HepG2 (cell line): ENCODE measurements around the gene HTRA2. TPM values are rescaled to one million over a fixed set of nuclear protein-coding genes. Genes with fewer than 3 reads are reported as not detected.

Experiments
- ARID2 ChIP-seq: sonication (generic); formaldehyde crosslinking; IDR thresholded peaks from 2 replicates; pipeline ENCODE4 v1.8.1; 2022; ENCODE audit warnings: mild to moderate bottlenecking, missing genetic modification reagents, borderline replicate concordance
- CBX5 ChIP-seq: sonication (generic); formaldehyde crosslinking; IDR thresholded peaks from 2 replicates; pipeline ENCODE4 v1.4.0; 2020; ENCODE audit warnings: missing genetic modification reagents, borderline replicate concordance
- ESRRA ChIP-seq: sonication (generic); formaldehyde crosslinking; IDR thresholded peaks from 2 replicates; pipeline ENCODE4 v1.5.1; 2020; ENCODE audit warnings: mild to moderate bottlenecking, low read depth, missing genetic modification reagents
- ETV6 ChIP-seq: sonication (generic); formaldehyde crosslinking; conservative IDR thresholded peaks from 2 replicates; pipeline ENCODE4 v1.4.0; 2020; ENCODE audit warnings: missing genetic modification reagents
- FOSL1 ChIP-seq: sonication (generic); formaldehyde crosslinking; IDR thresholded peaks from 2 replicates; pipeline ENCODE4 v1.9.0; 2021; ENCODE audit warnings: missing genetic modification reagents, borderline replicate concordance
- GABPB1 ChIP-seq: IDR thresholded peaks from 2 replicates; pipeline ENCODE4 v1.6.1; 2016; ENCODE audit warnings: mild to moderate bottlenecking, missing genetic modification reagents, moderate library complexity, missing compliant biosample characterization
- GLMP ChIP-seq: sonication (generic); formaldehyde crosslinking; IDR thresholded peaks from 2 replicates; pipeline ENCODE4 v1.9.0; 2021; ENCODE audit warnings: missing genetic modification reagents, mild to moderate bottlenecking, borderline replicate concordance
- HNRNPLL ChIP-seq: fragments of 200-400 bp; formaldehyde crosslinking; IDR thresholded peaks from 2 replicates; pipeline ENCODE4 v1.6.1; 2017; ENCODE audit warnings: mild to moderate bottlenecking, low read depth, low read length; ENCODE audit not compliant: poor library complexity, severe bottlenecking
- HOXA3 ChIP-seq: sonication (generic); formaldehyde crosslinking; IDR thresholded peaks from 2 replicates; pipeline ENCODE4 v1.5.0; 2020; ENCODE audit warnings: missing genetic modification reagents
- IRX3 ChIP-seq: sonication (generic); formaldehyde crosslinking; IDR thresholded peaks from 2 replicates; pipeline ENCODE4 v1.8.1; 2023; ENCODE audit warnings: mild to moderate bottlenecking, low read depth, missing genetic modification reagents, borderline replicate concordance
- ISX ChIP-seq: sonication (generic); formaldehyde crosslinking; conservative IDR thresholded peaks from 2 replicates; pipeline ENCODE4 v1.5.0; 2020; ENCODE audit warnings: missing genetic modification reagents
- LCORL ChIP-seq, 2 experiments: fragments of 450-650 bp in 1 of 2; sonication (generic) in 1 of 2; formaldehyde crosslinking in 1 of 2; IDR thresholded peaks; 2 replicates each; pipeline versions ENCODE4 v1.5.0 to v1.6.1; 2017 to 2020; ENCODE audit warnings: antibody characterized with exemption in 1 of 2, missing genetic modification reagents in 1 of 2
- PBX2 ChIP-seq: IDR thresholded peaks from 2 replicates; pipeline ENCODE4 v1.6.1; 2016; ENCODE audit warnings: control low read depth
- PHF21A ChIP-seq: sonication (generic); formaldehyde crosslinking; IDR thresholded peaks from 2 replicates; pipeline ENCODE4 v1.5.0; 2020; ENCODE audit warnings: mild to moderate bottlenecking, missing genetic modification reagents
- POLR2A ChIP-seq, 2 experiments: IDR thresholded peaks; 2 replicates each; pipeline ENCODE4 v1.6.1; 2011; ENCODE audit warnings: low read depth in 2 of 2, low read length in 2 of 2, mild to moderate bottlenecking in 1 of 2, moderate library complexity in 1 of 2; ENCODE audit not compliant: insufficient read depth in 1 of 2
- SP2 ChIP-seq: sonication (generic); formaldehyde crosslinking; IDR thresholded peaks from 2 replicates; pipeline ENCODE4 v1.5.1; 2020; ENCODE audit warnings: mild to moderate bottlenecking, missing genetic modification reagents
- UBTF ChIP-seq: sonication (generic); formaldehyde crosslinking; IDR thresholded peaks from 2 replicates; pipeline ENCODE4 v1.4.0; 2020; ENCODE audit warnings: mild to moderate bottlenecking, missing genetic modification reagents
- ZFP82 ChIP-seq: sonication (generic); formaldehyde crosslinking; IDR thresholded peaks from 2 replicates; pipeline ENCODE4 v1.5.1; 2020; ENCODE audit warnings: mild to moderate bottlenecking, missing genetic modification reagents, borderline replicate concordance
- ZNF160 ChIP-seq: sonication (generic); formaldehyde crosslinking; IDR thresholded peaks from 2 replicates; pipeline ENCODE4 v1.8.0; 2022; ENCODE audit warnings: mild to moderate bottlenecking, inconsistent platforms, missing genetic modification reagents
- ZNF264 ChIP-seq: sonication (generic); formaldehyde crosslinking; IDR thresholded peaks from 2 replicates; pipeline ENCODE4 v1.4.0; 2020; ENCODE audit warnings: missing genetic modification reagents
- ZNF335 ChIP-seq: sonication (generic); formaldehyde crosslinking; IDR thresholded peaks from 2 replicates; pipeline ENCODE4 v1.4.0; 2020; ENCODE audit warnings: missing genetic modification reagents
- ZNF589 ChIP-seq: sonication (generic); formaldehyde crosslinking; conservative IDR thresholded peaks from 2 replicates; pipeline ENCODE4 v1.8.0; 2022; ENCODE audit warnings: mild to moderate bottlenecking, moderate library complexity, missing genetic modification reagents
- ZNF660 ChIP-seq: sonication (generic); formaldehyde crosslinking; IDR thresholded peaks from 2 replicates; pipeline ENCODE4 v1.5.1; 2020; ENCODE audit warnings: mild to moderate bottlenecking, low read depth, missing genetic modification reagents, borderline replicate concordance
- ZNF788 ChIP-seq: sonication (generic); formaldehyde crosslinking; IDR thresholded peaks from 2 replicates; pipeline ENCODE4 v1.5.0; 2020; ENCODE audit warnings: mild to moderate bottlenecking, missing genetic modification reagents, borderline replicate concordance
- polyA plus RNA-seq, 8 experiments: library from polyadenylated mRNA; depleted of rRNA in 3 of 8; stranded (reverse) in 7 of 8; unstranded in 1 of 8; fragments of >200 nt; fragmentation: Illumina TruSeq in 4 of 8; extraction: Trizol in 4 of 8; gene quantifications; 2 replicates each; pipeline versions ENCODE4 v1.2.1 to v1.2.3, GENCODE V29; 2011 to 2016; ENCODE audit warnings: low read depth in 4 of 8, missing spikeins in 1 of 8, mixed read lengths in 1 of 8; ENCODE audit not compliant: insufficient read depth in 1 of 8
- total RNA-seq, 5 experiments: library from RNA; depleted of rRNA; stranded (reverse); fragments of >200 nt; fragmentation: Illumina TruSeq; extraction: Trizol; gene quantifications; 2 replicates each; pipeline ENCODE4 v1.2.3, GENCODE V29; 2016; ENCODE audit warnings: low read depth in 1 of 5

The HTRA2 gene
- total and polyA plus RNA-seq, 2 of the 13 experiments (the other 11 are each of a cell fraction or from before 2014, with no cell fraction given), result 47.7 to 50.3 TPM

- 0 out of 2 replicates have a peak, but pooled peaks have one; percentile 83 for TF ChIP-seq CBX5 (CRISPR knock-in tag)
- no peak for TF ChIP-seq FOSL1 (CRISPR knock-in tag)
- TF ChIP-seq GABPB1 (CRISPR knock-in tag), result peak; percentile 97
- peak; percentile 82 to 89 for TF ChIP-seq POLR2A (IDR thresholded peaks at IDR 0.05; ENCODE audit: insufficient read depth in 1 of 2, low read depth in 2 of 2, low read length in 2 of 2)
- no peak for TF ChIP-seq ISX (CRISPR knock-in tag)
- peak; percentile 96 for TF ChIP-seq HOXA3 (CRISPR knock-in tag)
- peak; percentile 39 for TF ChIP-seq ESRRA (CRISPR knock-in tag)
- peak; percentile 84 for TF ChIP-seq ZNF264
- TF ChIP-seq ZNF788 (CRISPR knock-in tag), result peak; percentile 90; the same call in 1 of the 2 replicates
- TF ChIP-seq ZFP82, result peak; percentile 86
- TF ChIP-seq SP2 (CRISPR knock-in tag), result peak; percentile 67; the same call in 1 of the 2 replicates
- peak; percentile 88 for TF ChIP-seq PHF21A (CRISPR knock-in tag)
- peak; percentile 71; the same call in 1 of the 2 replicates for TF ChIP-seq ARID2
- no peak for TF ChIP-seq IRX3 (CRISPR knock-in tag)
- TF ChIP-seq ZNF160 (CRISPR knock-in tag), result peak; percentile 18; the same call in 1 of the 2 replicates
- TF ChIP-seq ETV6 (CRISPR knock-in tag), result peak; percentile 93; the same call in 1 of the 2 replicates
- peak; percentile 97 for TF ChIP-seq ZNF335 (CRISPR knock-in tag)
- TF ChIP-seq LCORL (IDR thresholded peaks at IDR 0.05), result 0 out of 2 replicates have a peak, but pooled peaks have one; percentile 4
- TF ChIP-seq LCORL (CRISPR knock-in tag; IDR thresholded peaks at IDR 0.05), result peak; percentile 79
- TF ChIP-seq UBTF (CRISPR knock-in tag), result peak; percentile 81; the same call in 1 of the 2 replicates
- no peak for TF ChIP-seq GLMP (CRISPR knock-in tag)
- TF ChIP-seq HNRNPLL, result peak; percentile 81
- TF ChIP-seq PBX2 (CRISPR knock-in tag), result no peak
- TF ChIP-seq ZNF589, result no peak
- TF ChIP-seq ZNF660 (CRISPR knock-in tag), result peak; percentile 21; the same call in 1 of the 2 replicates
Observed at GRCh38 chr2:74529357-74530238, at the start of gene HTRA2, which contains the start of gene AUP1 (continued).
